ENCODE results near the gene DACH2.

The DACH2 gene

GRCh38 chrX:86711531-86712180 is 563.4 kb downstream of the DACH2 start:
- no peaks in the 10 kb centered on the region for H3K36me3 ChIP-seq (replicated peaks)
- H3K9me3 ChIP-seq, result no peaks in the 10 kb centered on the region
- no peak overlapping the region for H3K4me3 ChIP-seq
- H3K4me1 ChIP-seq, result peaks cover 23% of the 10 kb centered on the region
- DNase-seq (ENCODE audit: low spot score in 2 of 2), result peak; percentile 17 to 98
- H3K27me3 ChIP-seq (ENCODE audit: low read depth), result no peaks in the 10 kb centered on the region
- in situ Hi-C loops (cut with MboI; ENCODE audit: low sequenced_read_pairs), result no loop called here

GRCh38 chrX:86714441-86714840 is 566.2 kb downstream of the DACH2 start:
- Histone ChIP-seq H3K4me1 (peaks cover 26% of the 10 kb centered on the region), H3K36me3 (replicated peaks) (no peaks in the 10 kb centered on the region), H3K4me3 (no peak overlapping the region), H3K9me3 (no peaks in the 10 kb centered on the region), H3K27me3 (ENCODE audit: low read depth) (no peaks in the 10 kb centered on the region)
- DNase-seq (ENCODE audit: low spot score in 2 of 2), result no peak
- in situ Hi-C loops (cut with MboI; ENCODE audit: low sequenced_read_pairs), result no loop called here

DNA sequence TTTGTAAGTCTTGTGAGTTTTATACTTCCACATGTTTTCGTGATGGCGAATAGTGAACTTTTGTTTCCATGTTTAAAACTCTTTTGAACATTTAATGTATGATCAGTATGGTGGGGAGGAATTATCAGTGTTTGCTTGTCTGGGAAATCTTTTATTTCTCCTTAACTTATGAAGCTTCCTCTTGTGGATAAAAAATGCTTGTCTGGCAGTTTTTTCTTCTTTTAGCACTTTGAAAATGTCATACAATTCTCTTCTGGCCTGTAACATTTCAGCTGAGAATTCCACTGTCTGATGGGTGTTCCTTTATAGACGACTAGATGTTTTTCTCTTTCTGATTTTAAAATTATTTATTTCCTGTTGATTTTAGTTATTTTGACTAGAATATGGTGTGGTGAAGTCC is 576.0 kb downstream of the DACH2 start:
- DNase-seq (ENCODE audit: low spot score in 2 of 2), result no peak
- Histone ChIP-seq H3K9me3 (peaks cover 4% of the 10 kb centered on the region), H3K4me1 (peaks cover 10% of the 10 kb centered on the region), H3K36me3 (replicated peaks) (no peaks in the 10 kb centered on the region), H3K27me3 (ENCODE audit: low read depth) (no peaks in the 10 kb centered on the region), H3K4me3 (no peak overlapping the region)
- in situ Hi-C loops (cut with MboI; ENCODE audit: low sequenced_read_pairs), result no loop called here

GRCh38 chrX:86747091-86747490 is 598.8 kb downstream of the DACH2 start:
- Histone ChIP-seq H3K27me3 (ENCODE audit: low read depth) (no peaks in the 10 kb centered on the region), H3K4me1 (no peaks in the 10 kb centered on the region), H3K9me3 (no peaks in the 10 kb centered on the region), H3K36me3 (replicated peaks) (no peaks in the 10 kb centered on the region), H3K4me3 (no peak overlapping the region)
- no peak for DNase-seq (ENCODE audit: low spot score in 2 of 2)
- in situ Hi-C loops (cut with MboI; ENCODE audit: low sequenced_read_pairs), result no loop called here

- peaks cover 2% of the 10 kb centered on the region; the same call in 1 of the 2 replicates for H3K9me3 ChIP-seq
- no peaks in the 10 kb centered on the region for H3K4me1 ChIP-seq
- H3K36me3 ChIP-seq (replicated peaks), result no peaks in the 10 kb centered on the region
- DNase-seq (ENCODE audit: low spot score in 2 of 2), result peak; percentile 20 to 29
- in situ Hi-C loops (cut with MboI; ENCODE audit: low sequenced_read_pairs), result no loop called here
- no peak overlapping the region for H3K4me3 ChIP-seq
- no peaks in the 10 kb centered on the region for H3K27me3 ChIP-seq (ENCODE audit: low read depth)
Measured at GRCh38 chrX:86805241-86805640, 657.0 kb downstream of the DACH2 start.

DNA sequence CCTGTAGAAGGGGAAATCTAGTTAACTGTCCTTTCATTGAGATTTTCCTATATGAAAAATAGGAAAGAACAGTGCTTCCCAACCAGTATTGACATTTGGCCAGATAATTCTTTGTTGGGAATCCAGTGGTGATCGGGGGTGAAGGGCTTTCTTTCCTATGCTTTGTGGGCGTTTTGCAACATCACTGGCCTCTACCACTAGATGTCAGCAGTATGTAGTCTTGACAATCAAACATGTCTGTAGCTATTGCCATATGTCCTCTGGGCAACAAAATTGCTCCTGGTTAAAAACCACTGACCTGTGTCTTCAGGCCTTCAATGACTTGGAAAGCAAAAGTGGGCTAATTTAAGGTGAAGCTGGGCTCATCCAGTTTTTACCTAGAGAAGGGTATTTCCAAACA is 658.5 kb downstream of the DACH2 start:
- Histone ChIP-seq H3K9me3 (peaks cover 2% of the 10 kb centered on the region; the same call in 1 of the 2 replicates), H3K4me3 (no peak overlapping the region), H3K27me3 (ENCODE audit: low read depth) (no peaks in the 10 kb centered on the region), H3K36me3 (replicated peaks) (no peaks in the 10 kb centered on the region), H3K4me1 (no peaks in the 10 kb centered on the region)
- peak; percentile 50 to 71 for DNase-seq (ENCODE audit: low spot score in 2 of 2)
- in situ Hi-C loops (cut with MboI; ENCODE audit: low sequenced_read_pairs), result no loop called here

GRCh38 chrX:86809651-86810050 is 661.4 kb downstream of the DACH2 start:
- Histone ChIP-seq H3K4me1 (no peaks in the 10 kb centered on the region), H3K4me3 (no peak overlapping the region), H3K36me3 (replicated peaks) (no peaks in the 10 kb centered on the region), H3K27me3 (ENCODE audit: low read depth) (no peaks in the 10 kb centered on the region), H3K9me3 (peaks cover 2% of the 10 kb centered on the region; the same call in 1 of the 2 replicates)
- in situ Hi-C loops (cut with MboI; ENCODE audit: low sequenced_read_pairs), result no loop called here
- DNase-seq (ENCODE audit: low spot score in 2 of 2), result no peak

GRCh38 chrX:86829786-86830185 is 681.5 kb downstream of the DACH2 start:
- in situ Hi-C loops (cut with MboI; ENCODE audit: low sequenced_read_pairs), result no loop called here
- no peaks in the 10 kb centered on the region for H3K36me3 ChIP-seq (replicated peaks)
- H3K4me3 ChIP-seq, result no peak overlapping the region
- H3K9me3 ChIP-seq, result no peaks in the 10 kb centered on the region
- peaks cover 23% of the 10 kb centered on the region for H3K4me1 ChIP-seq
- peak in 1 of 2 experiments; percentile 8 for DNase-seq (ENCODE audit: low spot score in 2 of 2)
- no peaks in the 10 kb centered on the region for H3K27me3 ChIP-seq (ENCODE audit: low read depth)

GRCh38 chrX:86830685-86831084 is 682.4 kb downstream of the DACH2 start:
- H3K4me3 ChIP-seq, result no peak overlapping the region
- H3K36me3 ChIP-seq (replicated peaks), result no peaks in the 10 kb centered on the region
- peaks cover 24% of the 10 kb centered on the region for H3K4me1 ChIP-seq
- H3K9me3 ChIP-seq, result no peaks in the 10 kb centered on the region
- no peaks in the 10 kb centered on the region for H3K27me3 ChIP-seq (ENCODE audit: low read depth)
- peak in 1 of 2 experiments; percentile 82 for DNase-seq (ENCODE audit: low spot score in 2 of 2)
- in situ Hi-C loops (cut with MboI; ENCODE audit: low sequenced_read_pairs), result no loop called here

- Histone ChIP-seq H3K4me3 (no peak overlapping the region), H3K27me3 (ENCODE audit: low read depth) (no peaks in the 10 kb centered on the region), H3K36me3 (replicated peaks) (no peaks in the 10 kb centered on the region), H3K9me3 (no peaks in the 10 kb centered on the region), H3K4me1 (no peaks in the 10 kb centered on the region)
- in situ Hi-C loops (cut with MboI; ENCODE audit: low sequenced_read_pairs), result no loop called here
- DNase-seq (ENCODE audit: low spot score in 2 of 2), result no peak
Measured at GRCh38 chrX:86845101-86845500, 696.9 kb downstream of the DACH2 start.
